COLO829 (cell line): ENCODE data around the gene BCL2.

Source experiments
- DNase-seq: peaks from one replicate; pipeline ENCODE4 v3.0.0; 2012; ENCODE audit warnings: low spot score

Gene BCL2

DNA sequence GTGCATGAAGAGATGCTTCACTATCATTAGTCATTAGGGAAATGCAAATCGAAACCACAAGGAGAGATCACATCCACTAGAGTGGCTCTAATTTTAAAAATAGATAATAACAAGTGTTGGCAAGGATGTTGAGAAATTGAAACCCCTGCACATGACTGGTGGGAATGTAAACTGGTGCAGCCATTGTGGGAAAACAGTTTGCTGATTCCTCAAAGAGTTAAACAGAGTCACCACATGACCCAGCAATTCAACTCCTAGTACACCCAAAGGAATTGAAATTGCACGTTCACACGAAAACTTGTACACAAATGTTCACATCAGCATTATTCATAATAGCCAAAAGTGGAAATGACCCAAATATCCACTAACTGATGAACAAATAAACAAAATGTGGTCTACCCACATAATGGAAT, 179.5 kb downstream of the BCL2 start:
- DNase-seq, result no peak

DNA sequence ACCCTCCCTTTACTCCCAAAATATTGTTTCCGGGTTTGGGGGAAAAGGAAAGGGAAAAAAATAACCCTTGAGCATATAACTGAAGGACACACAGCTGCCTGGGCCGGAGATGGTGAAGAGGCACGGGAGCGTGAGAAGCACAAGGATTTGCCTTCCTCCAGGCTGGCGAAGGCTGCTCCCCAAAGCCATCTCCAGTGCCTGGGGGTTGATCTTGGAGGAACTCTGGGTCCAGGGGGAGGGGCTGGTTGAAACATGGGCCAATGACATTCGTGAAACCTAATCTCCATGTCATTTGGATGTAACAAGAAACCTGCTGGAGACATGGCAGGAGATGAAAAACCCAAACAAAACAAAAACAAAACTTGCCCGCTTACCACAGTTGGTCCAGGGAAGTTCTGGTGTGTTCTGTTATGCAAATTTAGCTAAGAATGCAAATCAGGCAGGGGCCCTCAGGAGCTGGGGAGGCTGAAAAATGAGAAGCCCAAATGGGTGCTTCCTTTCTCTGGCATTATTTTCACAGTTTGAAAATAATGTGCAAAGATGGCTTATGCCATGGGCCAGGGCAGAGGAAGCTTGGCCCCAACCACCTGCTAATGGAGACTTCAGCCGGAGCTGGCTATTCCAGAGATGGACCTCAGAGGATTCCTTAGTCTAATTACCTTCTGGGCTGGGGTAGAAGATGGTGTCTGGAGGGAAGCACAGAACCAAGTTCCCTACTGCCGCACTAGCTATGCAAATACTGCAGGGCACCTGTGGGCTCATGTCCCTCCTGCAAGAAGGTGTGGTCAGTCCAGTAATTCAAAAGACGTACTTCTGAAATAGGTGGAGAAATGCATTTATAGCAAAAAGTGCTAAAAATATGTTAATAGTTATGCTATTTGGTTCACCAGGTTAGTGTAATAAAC, 180.9 kb downstream of the BCL2 start:
- DNase-seq, result no peak

DNA sequence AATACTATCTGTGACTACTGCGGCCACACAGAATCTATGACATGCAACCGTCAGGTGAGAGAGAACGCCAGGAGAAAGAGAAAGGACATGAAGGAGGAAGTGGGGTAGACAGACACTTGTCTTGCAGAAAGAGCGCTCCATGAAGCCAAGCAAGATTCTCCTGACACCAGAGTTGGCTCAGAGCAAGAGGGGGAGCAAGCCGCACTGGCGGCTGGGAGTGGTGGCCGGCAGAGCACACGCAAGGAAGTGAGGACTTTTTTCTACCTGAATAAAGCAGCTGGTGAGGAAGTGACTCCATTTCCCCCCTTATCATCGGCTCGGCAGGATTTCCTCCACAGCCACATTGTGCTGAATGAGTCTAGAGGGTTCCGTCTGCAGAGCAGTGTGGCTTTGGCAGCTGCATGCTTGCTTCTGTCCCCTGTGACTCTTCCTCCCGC, 181.6 kb downstream of the BCL2 start:
- no peak for DNase-seq

DNA sequence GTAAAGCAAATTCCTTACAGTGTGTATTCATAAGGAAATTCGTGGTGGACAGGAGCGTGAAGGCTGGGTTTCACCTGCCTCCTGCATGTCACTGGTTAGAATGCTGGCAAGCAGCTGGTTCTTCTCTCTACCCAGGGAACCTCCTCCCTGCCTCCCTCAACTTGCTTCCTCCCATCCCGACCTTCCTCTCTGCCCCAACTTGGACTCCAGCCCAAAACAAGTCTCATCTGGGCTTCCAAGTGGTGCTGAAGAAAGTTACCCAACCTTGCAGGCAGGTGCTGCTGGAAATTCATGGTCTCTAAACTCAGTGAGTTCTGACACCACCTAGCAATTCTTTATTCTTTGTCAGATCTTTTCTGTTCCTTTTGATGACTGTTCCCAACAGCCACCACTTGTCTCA, 184.5 kb downstream of the BCL2 start:
- no peak for DNase-seq

DNA sequence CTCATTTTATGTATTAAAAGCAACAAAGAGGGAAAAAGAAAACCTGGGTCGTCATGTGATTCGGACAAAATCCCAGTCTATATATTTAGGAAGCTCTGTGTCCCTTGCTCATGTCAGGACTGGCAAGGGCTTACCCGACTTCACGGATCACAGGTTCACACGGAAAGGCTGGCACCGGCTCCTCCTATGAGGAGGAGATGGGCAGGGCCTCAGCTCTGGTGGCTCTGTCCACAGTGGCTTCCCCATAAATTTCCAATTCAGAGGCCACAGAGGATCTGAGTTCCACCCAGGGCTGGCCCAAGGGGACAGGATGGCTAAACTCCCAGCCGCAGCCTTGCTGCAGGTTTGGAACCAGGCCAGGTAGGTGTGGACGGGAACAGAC, 186.8 kb downstream of the BCL2 start:
- DNase-seq, result no peak

DNA sequence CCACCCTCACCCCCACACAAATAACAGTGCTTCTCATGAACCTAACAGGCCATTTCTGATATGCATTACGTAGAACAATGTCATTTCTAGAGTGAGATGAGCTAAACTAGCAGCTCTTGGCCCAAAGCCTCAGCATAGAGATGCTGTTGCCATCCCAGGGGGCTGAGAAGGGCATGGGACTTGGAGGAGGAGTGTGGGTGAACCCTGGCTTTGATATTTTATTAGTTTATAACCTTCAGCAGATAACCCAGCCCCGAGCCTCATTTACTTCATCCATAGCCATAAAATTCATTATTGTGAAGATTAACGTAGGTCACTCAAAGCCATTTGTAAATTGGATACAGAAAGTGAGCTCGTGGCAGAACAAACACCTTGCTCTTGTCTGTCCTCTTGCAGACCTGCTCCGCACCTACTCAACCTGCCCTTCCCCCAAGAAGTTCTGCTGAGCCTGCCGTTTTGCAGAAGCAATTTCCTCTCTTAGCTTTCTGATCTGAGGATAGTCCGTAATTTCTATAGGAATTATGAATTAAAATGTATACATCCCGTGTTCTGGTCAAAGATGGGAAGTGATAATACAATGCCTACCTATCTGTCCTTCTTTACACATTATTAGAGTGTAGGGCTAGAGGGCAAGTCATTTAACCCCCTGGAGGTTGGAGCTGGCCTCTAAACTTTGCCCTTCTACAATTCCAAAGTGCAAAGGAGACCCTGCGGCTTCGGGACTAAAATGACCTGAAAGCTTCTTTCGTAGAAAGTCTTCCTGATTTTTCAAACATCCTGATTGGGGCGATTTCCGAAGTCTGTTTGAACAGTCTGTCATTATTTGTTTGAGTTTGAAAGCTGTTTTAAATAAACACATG, 187.4 kb downstream of the BCL2 start:
- no peak for DNase-seq

DNA sequence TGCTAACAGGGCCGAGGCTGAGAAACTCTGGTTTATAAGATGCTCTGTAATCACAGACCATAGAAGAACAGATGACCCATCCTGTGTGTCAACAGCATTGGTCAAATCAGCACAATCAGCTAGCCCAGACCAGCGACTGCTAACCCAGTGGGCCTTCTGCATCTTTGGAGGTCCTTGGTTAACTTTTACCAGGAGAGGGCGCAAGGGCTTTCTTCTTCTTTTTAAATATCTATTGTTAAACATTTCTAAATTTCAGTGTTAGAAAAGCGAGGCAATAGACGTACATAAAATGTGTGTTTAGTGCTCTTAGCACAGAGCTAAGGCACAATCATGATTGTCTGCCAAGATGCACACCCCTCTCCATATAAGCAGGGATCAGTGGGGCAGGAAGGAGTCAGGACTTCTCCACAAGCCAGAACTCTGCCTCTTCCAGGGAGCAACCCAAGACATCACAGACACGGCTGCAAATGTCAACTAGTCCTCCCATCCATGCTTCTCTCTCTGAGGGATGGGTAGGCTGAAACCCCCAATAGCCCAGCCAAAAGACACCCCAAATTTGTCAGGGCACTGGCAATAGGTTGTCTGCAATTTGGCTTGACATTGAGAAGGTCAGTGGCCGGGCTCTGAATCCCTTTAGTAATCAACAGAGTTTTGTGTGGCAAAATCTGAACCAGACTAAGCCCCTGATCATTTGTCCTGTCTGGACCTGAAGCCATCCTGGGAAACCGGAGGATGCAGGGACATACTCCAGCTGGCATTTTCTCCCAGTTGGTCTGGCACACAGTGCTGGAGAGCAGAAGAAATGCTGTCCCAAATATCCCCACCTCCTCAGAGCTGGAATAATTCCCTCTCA, 188.2 kb downstream of the BCL2 start:
- peak; percentile 58 for DNase-seq

DNA sequence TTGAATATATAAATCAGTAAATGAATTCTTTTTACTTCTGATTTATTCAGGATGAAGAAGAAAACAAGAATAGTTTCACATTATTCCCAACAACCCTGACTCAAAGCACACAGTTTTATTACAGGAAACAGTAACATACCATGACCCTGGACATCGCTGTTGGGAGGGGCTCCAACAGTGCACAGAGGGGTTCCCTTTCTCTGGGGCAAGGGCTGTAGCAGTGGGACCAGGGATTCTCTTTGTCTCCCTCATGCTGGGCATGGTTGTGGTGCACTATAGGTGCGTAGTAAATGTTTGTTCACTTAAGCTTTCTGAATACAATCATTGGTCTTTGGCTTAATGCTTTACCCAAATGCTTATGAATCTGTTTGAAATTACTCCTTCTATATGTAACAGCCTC, 189.4 kb downstream of the BCL2 start:
- no peak for DNase-seq

DNA sequence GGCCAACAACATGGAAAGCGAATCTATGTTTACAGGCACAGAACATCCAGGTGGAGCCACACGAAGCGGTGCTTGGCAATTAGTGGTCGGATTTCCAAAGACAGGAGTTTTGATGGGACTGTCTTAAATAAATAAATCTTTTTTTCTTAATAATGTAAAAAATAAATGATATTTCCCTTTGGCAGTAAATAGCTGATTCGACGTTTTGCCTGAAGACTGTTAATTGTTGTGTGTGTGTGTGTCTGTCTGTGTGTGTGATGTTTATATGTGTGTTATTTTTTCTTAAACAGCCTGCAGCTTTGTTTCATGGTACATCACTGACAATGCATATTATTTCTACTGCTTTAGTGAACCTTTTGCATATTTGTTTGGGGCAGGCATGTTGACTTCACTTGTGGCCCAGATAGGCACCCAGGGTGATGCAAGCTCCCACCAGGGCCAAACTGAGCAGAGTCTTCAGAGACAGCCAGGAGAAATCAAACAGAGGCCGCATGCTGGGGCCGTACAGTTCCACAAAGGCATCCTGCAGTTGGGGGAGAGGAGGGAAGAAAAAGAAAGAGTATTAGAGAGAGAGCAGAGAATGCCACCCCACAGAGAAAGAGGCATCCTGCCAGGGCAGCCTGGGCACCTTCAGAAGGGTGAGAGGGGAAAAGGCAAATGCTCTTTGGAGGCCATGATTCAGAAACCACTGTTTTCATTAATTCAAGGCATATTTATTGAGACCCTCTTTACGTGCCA, 191.2 kb downstream of the BCL2 start:
- no peak for DNase-seq

DNA sequence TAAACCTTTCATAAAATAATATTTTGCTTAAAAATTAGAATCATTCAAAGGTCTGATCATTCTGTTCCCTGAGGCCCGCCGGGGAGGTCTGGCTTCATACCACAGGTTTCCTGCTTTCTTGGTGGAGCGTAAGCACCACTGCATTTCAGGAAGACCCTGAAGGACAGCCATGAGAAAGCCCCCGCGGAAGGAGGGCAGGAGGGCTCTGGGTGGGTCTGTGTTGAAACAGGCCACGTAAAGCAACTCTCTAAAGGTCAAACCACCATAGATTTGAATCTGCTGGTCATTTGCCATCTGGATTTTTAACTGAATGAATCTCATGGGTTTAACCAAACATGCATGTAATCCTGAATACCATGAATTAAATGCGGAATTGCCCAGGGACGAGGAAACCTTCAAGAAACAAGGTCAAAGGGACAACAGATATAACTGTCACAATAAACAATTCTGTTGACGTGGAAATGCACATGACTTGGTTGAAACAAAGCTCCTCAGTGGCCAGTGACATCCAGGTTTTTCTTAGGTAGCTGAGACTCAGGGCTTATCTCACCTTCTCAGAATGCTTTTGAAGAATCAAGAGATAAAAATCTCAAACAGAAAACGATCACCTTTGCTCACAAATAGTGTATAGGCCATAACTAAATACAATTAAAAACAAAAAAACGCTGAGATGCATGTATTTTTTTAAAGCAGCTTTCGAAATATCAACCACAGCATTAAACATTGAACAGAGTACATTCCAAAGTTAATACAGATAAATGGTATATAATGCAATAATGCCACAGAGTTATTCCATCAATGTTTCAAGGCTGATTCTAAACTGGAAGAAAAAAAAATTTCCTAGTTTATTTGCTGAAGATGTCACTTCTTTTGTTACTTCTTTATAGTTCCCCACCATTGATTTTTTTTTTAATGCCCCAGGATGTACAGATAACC, 193.2 kb downstream of the BCL2 start:
- DNase-seq, result no peak

DNA sequence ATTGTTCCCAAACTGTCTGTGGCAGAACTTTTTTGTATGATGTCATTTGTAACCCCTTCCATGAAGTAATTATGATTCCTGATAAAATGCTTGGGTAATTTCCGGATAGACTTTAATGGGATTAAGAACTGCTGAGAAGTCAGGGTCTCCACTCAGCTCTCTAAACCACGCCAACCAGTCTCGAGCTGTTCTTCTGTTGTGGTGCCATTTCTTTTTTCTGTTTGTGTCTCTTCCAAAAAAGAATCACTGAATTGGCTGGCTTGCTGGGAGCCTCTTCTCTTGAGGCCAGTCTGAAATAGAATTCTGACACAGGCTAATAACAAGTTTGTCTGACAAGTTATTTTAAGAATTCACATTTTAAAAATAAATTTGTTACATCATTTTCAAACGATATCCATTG, 198.9 kb downstream of the BCL2 start:
- no peak for DNase-seq

DNA sequence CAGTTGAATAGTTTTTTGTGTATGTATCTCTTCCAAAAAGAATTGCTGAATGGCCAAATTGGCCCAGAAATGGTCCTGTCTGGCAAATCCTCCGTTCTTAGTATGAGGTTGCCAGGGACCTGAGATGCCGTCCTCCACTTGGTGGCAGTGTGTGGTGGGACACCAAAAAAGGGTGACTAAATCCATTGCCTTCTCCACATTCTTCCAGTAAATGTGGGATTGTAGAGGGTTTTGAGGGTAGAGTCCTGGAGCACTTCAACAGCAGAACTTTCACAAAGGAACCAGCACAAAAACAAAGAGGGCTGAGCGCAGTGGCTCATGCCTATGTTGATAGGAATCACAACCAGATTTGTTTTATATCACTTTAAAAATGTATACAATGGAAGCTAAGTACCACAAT, 199.9 kb downstream of the BCL2 start:
- DNase-seq, result peak; percentile 41

DNA sequence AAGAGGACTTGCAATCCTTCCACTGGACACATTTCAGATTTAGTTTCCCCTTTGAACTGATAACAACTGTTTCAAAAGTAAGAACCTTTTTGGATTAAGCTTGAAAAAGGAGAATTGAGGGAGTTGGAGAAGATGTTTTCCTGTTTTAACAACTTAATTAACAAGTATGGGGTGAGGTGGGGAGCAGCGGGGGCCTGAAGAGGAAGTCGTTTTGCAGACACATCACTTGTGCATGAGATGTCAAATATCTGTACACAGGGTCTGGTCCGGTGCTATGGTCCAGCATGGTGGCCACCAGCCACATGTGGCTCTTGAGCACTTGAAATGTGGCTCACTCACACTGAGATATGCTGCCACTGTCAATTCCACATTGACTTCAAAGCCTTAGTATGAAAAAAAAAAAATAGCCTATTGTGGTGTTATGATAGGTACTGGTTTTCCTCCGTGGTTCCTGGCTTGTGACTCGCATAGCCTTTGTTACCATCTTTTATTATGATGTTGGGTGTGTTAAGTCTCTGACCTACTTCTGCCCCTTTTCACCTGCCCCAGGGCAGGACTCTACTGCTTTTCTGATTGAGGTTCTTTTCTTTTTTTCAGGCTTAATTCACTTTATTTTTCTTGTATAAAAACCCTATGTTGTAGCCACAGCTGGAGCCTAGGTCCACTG, 205.5 kb downstream of the BCL2 start:
- no peak for DNase-seq

DNA sequence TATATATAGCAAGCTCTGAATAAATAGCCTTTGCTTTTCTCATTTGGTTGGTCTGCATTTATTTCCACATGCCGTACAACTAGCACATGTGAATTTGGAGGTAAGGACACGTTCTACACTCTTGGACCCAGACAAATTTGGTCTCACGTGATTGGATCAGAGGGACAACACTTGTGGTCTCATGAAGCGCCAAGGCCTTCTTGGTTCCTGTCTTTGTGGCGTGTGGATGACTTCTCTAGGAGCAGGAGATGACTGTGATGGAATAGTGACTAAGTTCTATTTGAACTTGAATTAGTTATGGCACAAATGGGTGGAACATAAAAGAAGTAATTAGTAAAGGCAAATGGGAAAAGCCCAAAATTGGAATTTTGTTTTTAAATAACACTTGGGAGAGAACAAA, 206.9 kb downstream of the BCL2 start:
- DNase-seq, result no peak

DNA sequence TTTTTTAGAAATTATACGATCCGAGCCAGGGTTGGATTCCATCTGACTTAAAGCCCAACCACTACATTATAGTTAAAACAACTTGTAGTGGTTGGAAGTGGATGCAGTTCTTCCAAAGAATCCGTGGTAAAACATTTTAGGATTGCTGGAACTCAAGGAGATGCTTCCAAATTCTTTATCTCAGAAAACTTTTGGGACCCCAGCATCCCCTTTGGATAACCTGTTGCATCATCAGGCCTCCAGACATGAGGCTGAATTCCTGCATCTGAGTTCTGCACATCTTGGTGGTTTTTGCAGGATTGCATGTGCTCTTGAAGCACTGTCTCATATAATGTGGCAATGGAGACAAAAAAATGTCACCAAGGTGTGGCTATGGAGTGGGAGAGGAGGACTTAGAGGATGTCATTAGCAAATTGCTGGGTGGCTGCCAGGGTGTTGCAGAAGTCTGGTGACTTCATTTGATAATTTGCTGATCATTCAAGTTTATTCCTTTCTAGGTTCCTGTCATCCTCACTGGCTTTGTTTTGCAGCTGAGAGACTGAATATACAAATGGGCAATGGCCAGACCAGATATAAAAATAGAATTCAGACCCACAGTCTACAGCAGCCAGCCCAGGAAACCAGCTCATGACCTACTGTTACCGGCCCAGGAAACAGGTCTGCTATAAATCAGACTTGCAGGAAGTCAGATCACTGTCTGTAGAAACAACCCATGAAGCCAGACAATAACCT, 207.7 kb downstream of the BCL2 start:
- no peak for DNase-seq

DNA sequence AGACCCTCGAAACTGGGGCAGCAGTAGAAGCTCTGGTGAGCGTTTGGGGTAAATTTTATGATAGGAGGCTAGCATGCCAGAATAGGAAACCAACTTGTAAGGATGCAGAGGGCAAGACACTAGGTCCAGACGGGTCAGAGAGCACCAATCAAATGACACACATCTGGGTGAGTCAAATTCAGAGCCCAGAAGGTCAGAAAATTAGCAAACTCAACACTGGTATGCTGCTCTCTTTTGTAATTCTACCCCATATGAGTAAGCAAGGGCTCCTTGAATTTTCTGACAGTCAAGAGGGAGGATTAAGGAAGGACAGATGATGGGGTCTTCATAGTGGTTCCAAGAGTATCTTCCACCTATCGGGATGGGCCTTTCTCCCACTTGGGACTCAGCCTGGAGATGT, 209.8 kb downstream of the BCL2 start:
- no peak for DNase-seq

DNA sequence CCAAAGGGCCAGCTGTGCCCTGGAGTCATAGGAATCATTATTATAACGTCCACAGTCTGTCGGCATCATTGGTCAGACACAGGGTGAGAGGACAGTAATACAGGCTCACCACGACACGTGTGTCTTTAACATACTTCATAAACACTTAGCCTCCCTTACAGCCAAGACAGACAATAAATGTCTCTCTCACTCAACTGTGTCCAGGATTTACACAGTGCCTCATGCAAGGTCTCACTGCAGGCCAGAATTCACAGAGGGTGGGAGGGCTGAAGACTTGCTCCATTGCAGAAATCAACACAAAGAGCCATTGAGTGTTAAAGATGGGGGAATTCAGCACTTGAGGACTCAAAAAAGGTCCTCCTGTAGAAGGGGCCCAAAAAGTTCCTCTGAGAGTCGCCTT, 210.5 kb downstream of the BCL2 start:
- no peak for DNase-seq

DNA sequence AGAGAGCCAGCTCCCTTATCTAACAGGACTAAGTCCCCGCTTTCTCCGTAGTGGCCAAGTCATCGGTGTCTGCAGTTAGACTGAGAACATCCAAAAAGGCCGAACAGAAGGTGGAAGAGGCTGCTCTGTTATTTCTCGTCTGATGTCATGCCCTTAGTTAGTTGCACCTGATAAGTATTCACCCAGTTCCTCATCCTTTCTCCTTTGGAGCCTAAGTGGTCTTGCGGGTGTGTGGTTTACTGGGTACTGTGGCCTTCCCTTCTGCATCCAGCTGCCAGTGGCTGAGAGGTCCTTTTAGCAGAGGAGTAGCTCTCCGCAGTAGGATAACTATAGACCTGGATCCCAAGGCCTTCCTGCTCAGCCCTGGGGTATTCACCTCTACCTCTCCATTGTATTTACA, 211.6 kb downstream of the BCL2 start:
- no peak for DNase-seq

DNA sequence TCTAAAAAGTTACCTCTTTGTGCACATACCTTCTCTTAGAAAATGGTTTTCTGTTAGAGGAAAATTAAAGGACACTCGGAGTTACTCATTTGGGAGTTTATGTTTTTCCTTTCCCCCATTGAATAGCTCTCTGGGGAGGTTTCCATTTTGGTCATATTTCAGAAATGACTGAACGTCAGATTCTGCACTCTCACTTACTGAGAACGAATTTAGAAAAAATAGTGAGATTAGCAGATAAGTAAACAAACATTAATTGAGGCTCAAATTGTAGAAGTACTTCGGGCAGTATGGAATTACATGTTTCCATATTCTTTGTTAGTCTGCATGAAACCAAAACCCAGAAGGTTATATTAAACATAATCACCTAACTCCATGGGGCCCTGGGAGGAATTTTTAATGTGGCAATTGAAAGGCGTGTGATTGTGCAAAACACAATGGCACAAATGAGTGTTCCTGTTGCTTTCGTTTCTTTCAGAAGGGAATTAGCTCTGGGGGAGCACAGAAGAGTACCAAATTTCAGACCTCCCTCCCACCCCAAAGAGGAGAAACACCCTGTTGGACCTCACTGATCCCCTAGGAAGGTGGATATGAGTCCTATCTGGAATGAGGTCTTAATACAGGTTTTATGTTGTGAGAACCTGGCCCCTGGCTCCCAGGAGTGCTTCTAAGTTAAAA, 212.3 kb downstream of the BCL2 start:
- DNase-seq, result no peak
